SK-N-SH (cell line): ENCODE data around the gene TLE5. TPM values are rescaled to one million over a fixed set of nuclear protein-coding genes. Genes with fewer than 3 reads are reported as not detected.

Experiments
- CTCF ChIA-PET: fragments of 300-600, 350-600 bp; formaldehyde crosslinking; extraction: SDS; loops from one replicate; lab custom pipeline; 2021; lab: Yijun Ruan, JAX
- POLR2A ChIA-PET: fragments of 350-600 bp; sonication (Branson Sonifier 250); formaldehyde crosslinking; extraction: SDS; loops from one replicate; lab custom pipeline; 2020; ENCODE audit warnings: antibody characterized with exemption, inconsistent platforms; lab: Yijun Ruan, JAX
- DNase-seq: peaks from one replicate; pipeline ENCODE4 v3.0.0; 2012
- H2AFZ ChIP-seq: fragments of 200-600 bp; sonication (generic); 2 replicates; pipeline ENCODE4 v1.8.1; 2016; ENCODE audit warnings: antibody characterized with exemption, mild to moderate bottlenecking, low read depth
- H3F3A ChIP-seq: fragments of 200-600 bp; sonication (generic); replicated peaks from 2 replicates; pipeline ENCODE3; 2016; ENCODE audit warnings: antibody characterized with exemption, mild to moderate bottlenecking; ENCODE audit not compliant: insufficient read depth
- H3K27ac ChIP-seq, 2 experiments: fragments of 200-500 bp in 1 of 2; fragments of 200-600 bp in 1 of 2; sonication (Bioruptor generic) in 1 of 2; sonication (generic), shearing (Covaris generic) in 1 of 2; 2 replicates each; pipeline versions ENCODE4 v1.5.1 to v1.6.1; 2014 to 2016; ENCODE audit warnings: low read depth in 2 of 2, inconsistent platforms in 1 of 2, low read length in 1 of 2, mild to moderate bottlenecking in 1 of 2, mixed read lengths in 1 of 2
- H3K27me3 ChIP-seq: fragments of 200-600 bp; sonication (generic), shearing (Covaris generic); 2 replicates; pipeline ENCODE4 v1.6.1; 2016; ENCODE audit warnings: mixed run types; ENCODE audit not compliant: insufficient read depth
- H3K36me3 ChIP-seq, 2 experiments: fragments of 200-500 bp in 1 of 2; fragments of 200-600 bp in 1 of 2; sonication (Bioruptor generic) in 1 of 2; sonication (generic) in 1 of 2; replicated peaks in 1 of 2; 2 replicates each; pipeline versions ENCODE3 to v1.5.1; 2014 to 2016; ENCODE audit warnings: low read length in 1 of 2, mild to moderate bottlenecking in 1 of 2; ENCODE audit not compliant: insufficient read depth in 2 of 2, control insufficient read depth in 1 of 2
- H3K4me1 ChIP-seq, 2 experiments: fragments of 200-500 bp in 1 of 2; fragments of 200-600 bp in 1 of 2; sonication (Bioruptor generic) in 1 of 2; sonication (generic), shearing (Covaris generic) in 1 of 2; 2 replicates each; pipeline versions ENCODE4 v1.5.1 to v1.6.1; 2014 to 2016; ENCODE audit warnings: low read depth in 1 of 2, low read length in 1 of 2, mixed run types in 1 of 2; ENCODE audit not compliant: insufficient read depth in 2 of 2, control insufficient read depth in 1 of 2
- H3K4me2 ChIP-seq: fragments of 200-600 bp; sonication (generic), shearing (Covaris generic); 2 replicates; pipeline ENCODE4 v1.6.1; 2017; ENCODE audit warnings: mixed run types
- H3K4me3 ChIP-seq, 2 experiments: fragments of 200-500 bp in 1 of 2; fragments of 200-600 bp in 1 of 2; sonication (Bioruptor generic) in 1 of 2; sonication (generic), shearing (Covaris generic) in 1 of 2; 2 replicates each; pipeline versions ENCODE4 v1.5.1 to v1.8.1; 2014 to 2016; ENCODE audit warnings: low read depth in 2 of 2, inconsistent platforms in 1 of 2, low read length in 1 of 2, mild to moderate bottlenecking in 1 of 2, mixed read lengths in 1 of 2, moderate library complexity in 1 of 2
- H3K79me2 ChIP-seq: fragments of 200-600 bp; sonication (generic); 2 replicates; pipeline ENCODE4 v1.8.1; 2017; ENCODE audit warnings: mild to moderate bottlenecking; ENCODE audit not compliant: insufficient read depth
- H3K9ac ChIP-seq: fragments of 200-600 bp; sonication (generic); 2 replicates; pipeline ENCODE4 v1.6.1; 2017; ENCODE audit warnings: mixed run types
- H3K9me2 ChIP-seq: fragments of 200-600 bp; sonication (generic); 2 replicates; pipeline ENCODE4 v1.6.1; 2017; ENCODE audit warnings: mixed run types
- H3K9me3 ChIP-seq: fragments of 200-600 bp; sonication (generic); 2 replicates; pipeline ENCODE4 v1.6.1; 2017; ENCODE audit warnings: mixed run types, mild to moderate bottlenecking, moderate library complexity
- H4K20me1 ChIP-seq: fragments of 200-600 bp; sonication (generic); 2 replicates; pipeline ENCODE4 v1.6.1; 2017; ENCODE audit warnings: mild to moderate bottlenecking, mixed run types; ENCODE audit not compliant: insufficient read depth
- CHD2 ChIP-seq: fragments of 150-350 bp; IDR thresholded peaks from 2 replicates; pipeline ENCODE4 v1.6.1; 2018; ENCODE audit warnings: low read length; ENCODE audit not compliant: partially characterized antibody
- CTCF ChIP-seq: fragments of 200-600 bp; sonication (generic); IDR thresholded peaks from 2 replicates; pipeline ENCODE4 v1.6.1; 2017; ENCODE audit warnings: antibody characterized with exemption, mild to moderate bottlenecking, moderate library complexity
- ELF1 ChIP-seq: IDR thresholded peaks from 2 replicates; pipeline ENCODE4 v1.4.0; 2012
- FOSL2 ChIP-seq: IDR thresholded peaks from 2 replicates; pipeline ENCODE4 v1.4.0; 2012; ENCODE audit warnings: low read depth, mild to moderate bottlenecking, moderate library complexity, borderline replicate concordance
- FOXJ3 ChIP-seq: sonication (generic); formaldehyde crosslinking; IDR thresholded peaks from 2 replicates; pipeline ENCODE4 v1.5.1; 2020; ENCODE audit warnings: mild to moderate bottlenecking, missing genetic modification reagents
- FOXM1 ChIP-seq: IDR thresholded peaks from 2 replicates; pipeline ENCODE4 v1.4.0; 2012; ENCODE audit warnings: low read depth, mild to moderate bottlenecking
- GABPA ChIP-seq: IDR thresholded peaks from 2 replicates; pipeline ENCODE4 v1.4.0; 2012; ENCODE audit warnings: low read depth, mild to moderate bottlenecking
- GATA2 ChIP-seq: sonication (generic); formaldehyde crosslinking; IDR thresholded peaks from 2 replicates; pipeline ENCODE4 v1.5.0; 2020; ENCODE audit warnings: mild to moderate bottlenecking, missing genetic modification reagents
- MAX ChIP-seq: IDR thresholded peaks from 2 replicates; pipeline ENCODE4 v1.4.0; 2012; ENCODE audit warnings: low read depth
- NRF1 ChIP-seq: IDR thresholded peaks from 2 replicates; pipeline ENCODE4 v1.6.1; 2012; ENCODE audit warnings: low read depth, mild to moderate bottlenecking, low read length
- PBX3 ChIP-seq: IDR thresholded peaks from 2 replicates; pipeline ENCODE4; 2012
- RCOR1 ChIP-seq: fragments of 150-350 bp; IDR thresholded peaks from 2 replicates; pipeline ENCODE4 v1.6.1; 2017; ENCODE audit warnings: antibody characterized with exemption, low read length
- RXRA ChIP-seq: IDR thresholded peaks from 2 replicates; pipeline ENCODE4 v1.4.0; 2012; ENCODE audit warnings: low read depth, mild to moderate bottlenecking, borderline replicate concordance
- TAF1 ChIP-seq: IDR thresholded peaks from 2 replicates; pipeline ENCODE4 v1.6.1; 2012; ENCODE audit warnings: low read depth, mild to moderate bottlenecking, low read length, moderate library complexity, borderline replicate concordance
- TEAD4 ChIP-seq: IDR thresholded peaks from 2 replicates; pipeline ENCODE4 v1.4.0; 2012; ENCODE audit warnings: mild to moderate bottlenecking, borderline replicate concordance; ENCODE audit not compliant: insufficient read depth
- USF1 ChIP-seq: IDR thresholded peaks from 2 replicates; pipeline ENCODE4 v1.4.0; 2012; ENCODE audit warnings: low read depth, borderline replicate concordance
- WGBS: methylation state at CpG from one replicate; pipeline ENCODE4 v1.1.6; 2017; ENCODE audit warnings: low lambda C conversion rate; 5-methylcytosine and 5-hydroxymethylcytosine counted together
- polyA plus RNA-seq, 3 experiments: library from polyadenylated mRNA; depleted of rRNA; stranded (reverse); fragments of >200 nt; gene quantifications; 2 replicates each; pipeline ENCODE4 v1.2.3, GENCODE V29; 2012

The TLE5 gene
- polyA plus RNA-seq, 1 of the 3 experiments (the other 2 are of a cell fraction): 519 TPM

- no peaks in the 10 kb centered on the region for H3K9me2 ChIP-seq
- 60% methylated on average over 5 of the region's 5 CpGs for WGBS
- peaks cover 0 to 14% of the 10 kb centered on the region in 2 experiments; a peak in 1 of 4 replicates for H3K4me1 ChIP-seq
- TF ChIP-seq CHD2: no peak
- no peak for TF ChIP-seq MAX
- no peak for TF ChIP-seq FOXM1
- TF ChIP-seq ELF1: no peak
- no peak for TF ChIP-seq GATA2 (CRISPR knock-in tag)
- TF ChIP-seq USF1: no peak
- no peak for TF ChIP-seq RCOR1
- TF ChIP-seq TEAD4: no peak
- no peak for TF ChIP-seq TAF1
- TF ChIP-seq PBX3: no peak
- no peak for TF ChIP-seq NRF1
- TF ChIP-seq GABPA: no peak
- TF ChIP-seq FOSL2: no peak
- no peak for TF ChIP-seq RXRA
- no peak for TF ChIP-seq CTCF
- TF ChIP-seq FOXJ3 (CRISPR knock-in tag): no peak
- no peaks in the 10 kb centered on the region for H3K9me3 ChIP-seq
- no peak overlapping the region for H3K27ac ChIP-seq
- H3K4me2 ChIP-seq: no peak overlapping the region
- H3K27me3 ChIP-seq: no peaks in the 10 kb centered on the region
- no peak overlapping the region for H3K4me3 ChIP-seq
- no peaks in the 10 kb centered on the region for H4K20me1 ChIP-seq
- H3K79me2 ChIP-seq: no peaks in the 10 kb centered on the region
- ChIA-PET POLR2A (no interaction called here), CTCF (interaction anchor here (0.6 to 1.7 kb wide), 5 partner anchors 9 to 69 kb away, joined by 3 to 6 read pairs (median 3); no protein-coding TSS in a partner anchor)
- DNase-seq: no peak
- no peak overlapping the region for H2AFZ ChIP-seq
- peaks cover 9% of the 10 kb centered on the region for H3F3A ChIP-seq
- H3K36me3 ChIP-seq: no peaks in the 10 kb centered on the region
- H3K9ac ChIP-seq: no peak overlapping the region
Measured at GRCh38 chr19:3039125-3039524, 23.2 kb downstream of the TLE5 start.
